Fibroblast of villous mesenchyme (primary cell): ENCODE data around the gene LGALS8. TPM values are rescaled to one million over a fixed set of nuclear protein-coding genes. Genes with fewer than 3 reads are reported as not detected.
"Not testable (repeated sequence)": the region's sequence is repeated elsewhere in the genome, so short reads cannot be mapped to it uniquely, and the experiment has no call there.

Experiments used
- DNase-seq: peaks from one replicate; pipeline ENCODE4 v3.0.0-alpha.2; 2010; ENCODE audit warnings: low read depth
- H3K4me3 ChIP-seq: 2 replicates; pipeline ENCODE4 v1.5.1; 2011; ENCODE audit warnings: low read depth, mild to moderate bottlenecking, low read length
- total RNA-seq: library from RNA; depleted of rRNA; stranded (reverse); fragments of >200 nt; gene quantifications from 2 replicates; pipeline ENCODE4 v1.2.3, GENCODE V29; 2012
- TF ChIP-seq, protein P1 (sequence below): IDR thresholded peaks from 2 replicates; pipeline ENCODE4 v1.5.1; 2012; ENCODE audit warnings: low read depth, mild to moderate bottlenecking, low read length; ENCODE audit not compliant: insufficient read depth

LGALS8 gene
- total RNA-seq = 47.1 and 54.8 TPM in 2 replicates

DNA sequence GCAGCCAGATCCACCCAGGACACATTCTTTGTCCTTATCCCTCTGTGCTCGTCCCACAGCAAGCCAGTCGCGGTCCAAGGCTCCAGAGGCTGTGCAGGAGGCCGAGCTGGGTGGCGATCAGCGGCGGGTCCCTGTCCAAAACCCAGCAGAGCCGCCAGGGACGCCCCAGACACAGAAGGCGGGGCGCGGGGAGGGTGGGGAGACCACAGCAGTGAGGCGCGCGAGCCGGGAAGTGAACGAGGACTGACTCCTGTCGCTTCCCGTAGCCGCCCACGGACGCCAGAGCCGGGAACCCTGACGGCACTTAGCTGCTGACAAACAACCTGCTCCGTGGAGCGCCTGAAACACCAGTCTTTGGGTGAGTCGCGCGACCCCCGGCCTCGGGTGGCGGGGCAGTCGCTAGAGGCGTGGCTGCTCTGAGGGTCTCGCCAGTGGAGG, at the start of gene LGALS8:
LGALS8 (plus strand) TSS at position 279 of the 438 bp plus-strand sequence. CDS start 2,089 bp downstream, outside the sequence.
- H3K4me3 ChIP-seq = peak within 1 kb of the TSS; percentile 80

DNA sequence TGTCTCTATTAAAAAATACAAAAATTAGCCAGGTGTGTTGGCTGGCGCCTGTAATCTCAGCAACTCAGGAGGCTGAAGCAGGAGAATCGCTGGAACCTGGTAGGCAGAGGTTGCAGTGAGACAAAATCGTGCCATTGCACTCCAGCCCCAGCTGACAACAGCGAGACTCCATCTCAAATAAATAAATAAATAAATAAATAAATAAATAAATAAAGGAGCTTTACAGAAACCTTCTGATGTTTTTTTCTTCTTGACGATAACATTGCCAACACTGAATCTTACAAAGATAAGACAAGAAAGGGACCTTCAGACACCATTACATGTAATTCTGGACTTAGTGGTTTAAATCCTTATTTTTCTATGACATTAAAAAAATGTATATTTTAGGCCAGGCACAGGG, 47.8 kb upstream of the LGALS8 start:
- DNase-seq = no peak
- H3K4me3 ChIP-seq = no peak overlapping the region
- TF ChIP-seq, protein P1, sequence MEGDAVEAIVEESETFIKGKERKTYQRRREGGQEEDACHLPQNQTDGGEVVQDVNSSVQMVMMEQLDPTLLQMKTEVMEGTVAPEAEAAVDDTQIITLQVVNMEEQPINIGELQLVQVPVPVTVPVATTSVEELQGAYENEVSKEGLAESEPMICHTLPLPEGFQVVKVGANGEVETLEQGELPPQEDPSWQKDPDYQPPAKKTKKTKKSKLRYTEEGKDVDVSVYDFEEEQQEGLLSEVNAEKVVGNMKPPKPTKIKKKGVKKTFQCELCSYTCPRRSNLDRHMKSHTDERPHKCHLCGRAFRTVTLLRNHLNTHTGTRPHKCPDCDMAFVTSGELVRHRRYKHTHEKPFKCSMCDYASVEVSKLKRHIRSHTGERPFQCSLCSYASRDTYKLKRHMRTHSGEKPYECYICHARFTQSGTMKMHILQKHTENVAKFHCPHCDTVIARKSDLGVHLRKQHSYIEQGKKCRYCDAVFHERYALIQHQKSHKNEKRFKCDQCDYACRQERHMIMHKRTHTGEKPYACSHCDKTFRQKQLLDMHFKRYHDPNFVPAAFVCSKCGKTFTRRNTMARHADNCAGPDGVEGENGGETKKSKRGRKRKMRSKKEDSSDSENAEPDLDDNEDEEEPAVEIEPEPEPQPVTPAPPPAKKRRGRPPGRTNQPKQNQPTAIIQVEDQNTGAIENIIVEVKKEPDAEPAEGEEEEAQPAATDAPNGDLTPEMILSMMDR = no peak

More for the DNA sequence above, at the start of gene LGALS8:
- DNase-seq = peak; percentile 84
- TF ChIP-seq, protein P1 = peak; percentile 2

DNA sequence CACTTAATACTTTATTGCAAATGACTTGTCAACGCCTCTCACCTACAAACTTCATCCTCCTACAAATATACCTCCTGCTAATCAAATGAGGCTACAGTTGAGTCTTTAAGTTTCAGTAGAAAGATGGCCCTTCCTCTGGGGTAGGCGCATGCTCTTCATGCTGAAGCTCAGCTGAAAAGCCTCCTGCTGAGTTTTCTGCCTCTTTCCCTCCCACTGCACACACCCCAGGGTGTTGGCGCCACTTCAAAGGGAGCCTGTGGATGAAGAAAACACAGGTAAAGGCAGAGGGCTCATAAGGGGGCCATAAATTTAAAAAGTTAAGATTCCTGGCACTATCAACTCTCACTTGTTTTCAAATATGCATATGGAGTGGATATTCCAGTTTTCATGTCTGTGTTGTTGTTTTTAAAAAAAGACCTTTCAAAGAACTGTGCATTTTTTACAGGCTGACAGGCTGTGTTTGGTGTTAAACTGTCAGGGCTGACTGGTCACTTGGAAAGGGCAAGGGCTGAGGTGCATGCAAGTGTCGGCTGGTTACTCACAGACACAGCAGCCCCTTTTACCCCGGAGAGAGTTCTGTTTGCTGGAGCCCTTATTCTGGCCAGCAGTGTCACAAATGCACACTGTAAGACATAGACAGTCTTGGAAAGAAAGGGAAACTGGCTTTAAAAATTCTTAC, 42.9 kb upstream of the LGALS8 start:
- DNase-seq = no peak
- no peak overlapping the region for H3K4me3 ChIP-seq
- TF ChIP-seq, protein P1 = no peak

DNA sequence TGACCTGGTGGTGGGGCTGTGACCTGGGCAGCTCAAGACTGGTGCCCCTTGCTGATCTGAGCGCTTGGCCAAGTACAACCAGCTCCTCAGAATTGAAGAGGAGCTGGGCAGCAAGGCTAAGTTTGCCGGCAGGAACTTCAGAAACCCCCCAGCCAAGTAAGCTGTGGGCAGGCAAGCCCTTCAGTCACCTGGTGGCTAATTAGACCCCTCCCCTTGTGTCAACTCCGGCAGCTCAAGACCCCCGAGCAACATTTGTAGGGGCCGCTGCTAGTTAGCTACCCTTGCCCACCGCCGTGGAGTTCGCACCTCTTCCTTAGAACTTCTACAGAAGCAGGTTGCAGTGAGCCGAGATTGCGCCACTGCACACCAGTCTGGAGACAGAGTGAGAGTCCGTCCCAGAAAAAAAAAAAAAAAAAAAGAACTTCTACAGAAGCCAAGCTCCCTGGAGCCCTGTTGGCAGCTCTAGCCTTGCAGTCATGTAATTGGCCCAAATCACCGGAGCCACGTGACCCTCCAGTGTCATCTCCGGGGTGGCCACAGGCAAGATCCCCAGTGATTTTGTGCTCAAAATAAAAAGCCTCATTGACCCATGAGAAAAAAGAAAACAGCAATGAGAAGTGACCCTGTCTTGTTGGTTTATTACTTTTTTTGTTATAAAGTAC, 39.3 kb upstream of the LGALS8 start:
- H3K4me3 ChIP-seq = no peak overlapping the region
- DNase-seq = no peak
- TF ChIP-seq, protein P1 = no peak

DNA sequence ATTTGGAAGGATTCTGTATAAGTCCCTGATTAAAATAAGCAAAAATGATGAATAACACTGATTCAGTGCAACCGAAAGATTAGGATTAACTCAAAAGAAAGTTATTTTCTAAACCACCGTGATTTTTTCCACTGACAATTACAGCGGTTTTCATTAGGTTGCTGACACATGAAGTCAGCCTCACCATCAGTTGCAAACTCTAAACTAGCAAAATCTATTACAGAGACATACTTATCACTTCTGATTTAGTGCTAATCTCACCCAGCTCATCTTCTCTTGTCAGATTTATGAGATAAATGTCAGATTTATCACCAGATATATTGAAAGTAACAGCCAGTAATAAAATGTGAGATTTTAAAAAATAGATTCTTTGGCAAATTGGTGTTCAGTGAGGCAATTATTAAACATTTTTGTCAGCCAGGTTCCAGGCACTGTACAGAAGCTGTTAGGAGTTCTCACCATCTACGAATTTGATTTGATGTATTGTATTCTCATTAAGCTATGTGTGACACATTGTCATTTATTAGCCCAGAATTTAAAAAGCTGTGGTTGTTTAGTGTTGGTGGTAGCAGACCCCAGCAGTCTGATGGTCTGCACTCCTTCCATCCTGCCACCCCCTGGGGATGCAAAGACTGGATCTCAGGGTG, 37.3 kb upstream of the LGALS8 start:
- DNase-seq = no peak
- H3K4me3 ChIP-seq = no peak overlapping the region
- TF ChIP-seq, protein P1 = no peak

DNA sequence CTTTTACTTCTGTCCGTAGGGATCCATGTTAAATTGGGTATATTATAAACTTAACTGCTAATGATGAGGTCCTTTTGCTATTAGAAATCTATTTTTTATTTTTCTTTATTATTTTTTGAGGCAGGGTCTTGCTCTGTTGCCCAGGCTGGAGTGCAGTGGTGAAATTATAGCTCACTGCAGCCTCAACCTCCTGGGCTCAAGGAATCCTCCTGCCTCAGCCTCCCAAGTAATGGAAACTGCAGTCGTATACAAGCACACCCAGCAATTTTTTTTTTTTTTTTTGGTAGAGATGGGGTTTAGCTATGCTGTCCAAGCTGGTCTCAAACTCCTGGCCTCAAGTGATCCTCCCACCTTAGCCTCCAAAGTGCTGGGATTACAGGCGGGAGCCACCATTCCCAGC, 34.6 kb upstream of the LGALS8 start:
- not testable (repeated sequence) for H3K4me3 ChIP-seq, DNase-seq

DNA sequence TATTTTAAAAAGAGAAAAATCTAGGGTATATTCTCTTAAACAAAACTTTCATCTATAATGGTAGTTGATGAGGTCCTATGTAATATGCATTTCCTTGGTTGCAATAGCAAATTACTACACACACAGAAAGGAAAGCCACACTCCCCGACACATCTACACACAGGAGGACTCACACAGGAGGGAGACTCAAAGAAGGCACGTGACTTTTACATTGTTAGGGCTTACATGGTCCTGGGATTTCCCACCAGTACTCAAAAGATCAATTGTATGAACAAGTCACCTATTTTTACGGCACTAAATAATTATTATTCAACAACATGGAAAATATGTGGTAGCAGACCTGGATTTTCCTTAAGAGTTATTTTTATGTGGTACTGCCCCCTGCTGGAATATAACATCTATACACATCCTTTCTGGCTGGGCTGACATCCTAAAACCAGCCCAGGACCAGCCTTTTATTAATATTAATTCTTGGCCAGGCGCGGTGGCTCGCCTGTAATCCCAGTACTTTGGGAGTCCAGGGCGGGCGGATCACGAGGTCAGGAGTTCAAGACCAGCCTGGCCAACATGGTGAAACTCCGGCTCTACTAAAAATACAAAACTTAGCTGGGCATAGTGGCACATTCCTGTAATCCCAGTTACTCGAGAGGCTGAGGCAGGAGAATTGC, 33.9 kb upstream of the LGALS8 start:
- peak; percentile 69 for DNase-seq
- TF ChIP-seq, protein P1 = peak; percentile 51
- no peak overlapping the region for H3K4me3 ChIP-seq
